Gastroesophageal sphincter (tissue), 4 donors: ENCODE data around the gene MICAL3. TPM values are rescaled to one million over a fixed set of nuclear protein-coding genes. Genes with fewer than 3 reads are reported as not detected.

Experiments
- ATAC-seq: fragments of 150-250 bp; one replicate; pipeline ENCODE4 v1.9.1; 2016; ENCODE audit warnings: mild to moderate bottlenecking, moderate library complexity
- H3K27ac ChIP-seq, 4 donors: fragments of 200-600 bp; sonication (generic) in 3 of 4; 1 replicate in 3 of 4; 2 replicates in 1 of 4; pipeline ENCODE4 v1.5.1; 2016 to 2019
- H3K27me3 ChIP-seq: fragments of 200-600 bp; sonication (generic); one replicate; pipeline ENCODE4 v1.5.1; 2019
- H3K36me3 ChIP-seq, 2 donors: fragments of 200-600 bp; sonication (generic); one replicate each; pipeline ENCODE4 v1.5.1; 2019; ENCODE audit warnings: control low read depth in 1 of 2
- H3K4me1 ChIP-seq, 3 donors: fragments of 200-600 bp; sonication (generic); 1 replicate in 2 of 3; 2 replicates in 1 of 3; pipeline ENCODE4 v1.5.1; 2016 to 2019; ENCODE audit warnings: control low read depth in 2 of 3
- H3K4me3 ChIP-seq, 2 donors: fragments of 200-600 bp; sonication (generic); one replicate each; pipeline ENCODE4 v1.5.1; 2019; ENCODE audit warnings: mild to moderate bottlenecking in 1 of 2, moderate library complexity in 1 of 2
- H3K9me3 ChIP-seq, 3 donors: fragments of 200-600 bp; sonication (generic); one replicate each; pipeline ENCODE4 v1.5.1; 2017 to 2019; ENCODE audit warnings: control low read depth in 2 of 3
- EP300 ChIP-seq: sonication (generic); formaldehyde crosslinking; IDR thresholded peaks from one replicate; pipeline ENCODE4 v1.6.1; 2017; ENCODE audit warnings: antibody characterized with exemption, mild to moderate bottlenecking
- POLR2A ChIP-seq, 2 donors: fragments of 450-650 bp; IDR thresholded peaks; one replicate each; pipeline ENCODE4 v1.6.1; 2017; ENCODE audit warnings: antibody characterized with exemption in 2 of 2, mild to moderate bottlenecking in 2 of 2, moderate library complexity in 1 of 2
- POLR2AphosphoS5 ChIP-seq: sonication (generic); formaldehyde crosslinking; IDR thresholded peaks from one replicate; pipeline ENCODE4 v1.6.1; 2017; ENCODE audit warnings: antibody characterized with exemption
- WGBS, 2 donors: methylation state at CpG; one replicate each; pipeline ENCODE4 v1.1.5; 2018; ENCODE audit warnings: low coverage in 1 of 2; 5-methylcytosine and 5-hydroxymethylcytosine counted together
- total RNA-seq, 4 donors: library from RNA; depleted of rRNA; stranded (reverse); fragments of >200 nt; gene quantifications; one replicate each; pipeline ENCODE4 v1.1.0, GENCODE V29; 2016
- TF ChIP-seq, protein P1 (sequence below), 4 experiments: fragments of 200-600 bp in 2 of 4; fragments of 450-650 bp in 2 of 4; sonication (generic) in 1 of 4; IDR thresholded peaks; one replicate each; pipeline ENCODE4 v1.5.1; 2017 to 2019; ENCODE audit warnings: antibody characterized with exemption in 4 of 4, mild to moderate bottlenecking in 2 of 4, moderate library complexity in 2 of 4

The MICAL3 gene
- total RNA-seq, 4 donors from 2014 or later: 37.3 to 120 (median 51.5) TPM

GRCh38 chr22:17945888-17946648, 78.3 kb downstream of the MICAL3 start:
- Histone ChIP-seq H3K36me3 (no peaks in the 10 kb centered on the region), H3K4me3 (no peak overlapping the region), H3K27me3 (no peaks in the 10 kb centered on the region), H3K27ac (peak overlapping the region; percentile 68 to 84 (median 76)), H3K4me1 (peaks cover 5 to 86% (median 43%) of the 10 kb centered on the region in 3 donors), H3K9me3 (no peaks in the 10 kb centered on the region)
- WGBS, 2 donors: 56 to 71% methylated on average over 2 to 13 of the region's 16 CpGs
- TF ChIP-seq EP300: no peak
- TF ChIP-seq, protein P1, sequence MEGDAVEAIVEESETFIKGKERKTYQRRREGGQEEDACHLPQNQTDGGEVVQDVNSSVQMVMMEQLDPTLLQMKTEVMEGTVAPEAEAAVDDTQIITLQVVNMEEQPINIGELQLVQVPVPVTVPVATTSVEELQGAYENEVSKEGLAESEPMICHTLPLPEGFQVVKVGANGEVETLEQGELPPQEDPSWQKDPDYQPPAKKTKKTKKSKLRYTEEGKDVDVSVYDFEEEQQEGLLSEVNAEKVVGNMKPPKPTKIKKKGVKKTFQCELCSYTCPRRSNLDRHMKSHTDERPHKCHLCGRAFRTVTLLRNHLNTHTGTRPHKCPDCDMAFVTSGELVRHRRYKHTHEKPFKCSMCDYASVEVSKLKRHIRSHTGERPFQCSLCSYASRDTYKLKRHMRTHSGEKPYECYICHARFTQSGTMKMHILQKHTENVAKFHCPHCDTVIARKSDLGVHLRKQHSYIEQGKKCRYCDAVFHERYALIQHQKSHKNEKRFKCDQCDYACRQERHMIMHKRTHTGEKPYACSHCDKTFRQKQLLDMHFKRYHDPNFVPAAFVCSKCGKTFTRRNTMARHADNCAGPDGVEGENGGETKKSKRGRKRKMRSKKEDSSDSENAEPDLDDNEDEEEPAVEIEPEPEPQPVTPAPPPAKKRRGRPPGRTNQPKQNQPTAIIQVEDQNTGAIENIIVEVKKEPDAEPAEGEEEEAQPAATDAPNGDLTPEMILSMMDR (IDR thresholded peaks at IDR 0.05): no peak
- TF ChIP-seq POLR2AphosphoS5: no peak
- no peak for TF ChIP-seq POLR2A (IDR thresholded peaks at IDR 0.05)
- no peak for ATAC-seq

DNA sequence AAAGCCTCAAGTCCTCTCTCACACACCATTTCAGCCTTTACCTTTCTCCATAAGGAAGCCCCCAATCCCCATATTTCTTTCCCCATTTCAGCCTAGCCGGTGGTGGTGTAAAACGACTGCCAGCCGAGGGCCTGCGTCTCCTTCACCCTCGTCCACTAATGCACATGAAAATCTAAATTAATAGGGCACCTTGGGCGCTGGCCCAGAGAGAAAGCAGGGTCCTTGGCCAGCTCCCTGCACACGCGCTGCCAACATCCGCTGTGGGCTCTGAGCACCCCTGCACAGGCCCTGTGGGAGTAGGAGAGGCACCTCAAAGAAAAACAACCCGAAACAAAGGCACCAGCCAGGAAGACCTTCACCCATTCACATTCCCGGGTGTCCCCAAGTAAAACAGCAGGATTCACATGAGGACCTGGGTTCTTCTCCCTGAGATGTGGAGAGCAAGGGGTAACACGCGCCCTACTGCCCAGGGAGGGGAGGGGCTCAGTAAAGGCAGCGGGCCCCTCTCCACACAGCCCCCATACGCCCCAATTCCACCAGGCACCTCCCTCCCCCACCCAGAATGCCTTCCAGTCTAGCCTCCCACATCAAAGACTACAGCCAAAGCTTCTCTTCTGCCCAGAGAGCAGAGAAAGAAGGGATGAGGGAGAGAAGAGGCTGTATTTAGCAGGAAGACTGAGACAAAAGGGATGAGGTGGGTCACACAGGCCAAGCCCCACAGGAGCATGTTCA, 79.0 kb downstream of the MICAL3 start:
- no peaks in the 10 kb centered on the region for H3K27me3 ChIP-seq
- H3K36me3 ChIP-seq: no peaks in the 10 kb centered on the region
- TF ChIP-seq POLR2AphosphoS5: no peak
- no peak for TF ChIP-seq EP300
- no peak for TF ChIP-seq POLR2A (IDR thresholded peaks at IDR 0.05)
- TF ChIP-seq, protein P1 (IDR thresholded peaks at IDR 0.05): no peak
- H3K4me1 ChIP-seq: peaks cover 5 to 82% (median 39%) of the 10 kb centered on the region in 3 donors
- H3K9me3 ChIP-seq: no peaks in the 10 kb centered on the region
- no peak overlapping the region for H3K4me3 ChIP-seq
- peak overlapping the region; percentile 68 to 84 (median 76) for H3K27ac ChIP-seq
- 83% methylated on average over 4 of the region's 15 CpGs; no CpG with 5 or more reads in 1 of the 2 donors for WGBS, 2 donors
- ATAC-seq: no peak

- no peak for TF ChIP-seq POLR2A (IDR thresholded peaks at IDR 0.05)
- peak; percentile 20 for TF ChIP-seq POLR2AphosphoS5
- H3K27me3 ChIP-seq: no peaks in the 10 kb centered on the region
- H3K4me3 ChIP-seq: no peak overlapping the region
- H3K36me3 ChIP-seq: no peaks in the 10 kb centered on the region
- peak overlapping the region; percentile 68 to 84 (median 76) for H3K27ac ChIP-seq
- H3K9me3 ChIP-seq: no peaks in the 10 kb centered on the region
- ATAC-seq: peak; percentile 50
- WGBS, 2 donors: 29 to 55% methylated on average over 7 to 9 of the region's 9 CpGs
- peaks cover 5 to 81% (median 39%) of the 10 kb centered on the region in 3 donors for H3K4me1 ChIP-seq
These were observed 80.1 kb downstream of the MICAL3 start for GRCh38 chr22:17944256-17944655.

DNA sequence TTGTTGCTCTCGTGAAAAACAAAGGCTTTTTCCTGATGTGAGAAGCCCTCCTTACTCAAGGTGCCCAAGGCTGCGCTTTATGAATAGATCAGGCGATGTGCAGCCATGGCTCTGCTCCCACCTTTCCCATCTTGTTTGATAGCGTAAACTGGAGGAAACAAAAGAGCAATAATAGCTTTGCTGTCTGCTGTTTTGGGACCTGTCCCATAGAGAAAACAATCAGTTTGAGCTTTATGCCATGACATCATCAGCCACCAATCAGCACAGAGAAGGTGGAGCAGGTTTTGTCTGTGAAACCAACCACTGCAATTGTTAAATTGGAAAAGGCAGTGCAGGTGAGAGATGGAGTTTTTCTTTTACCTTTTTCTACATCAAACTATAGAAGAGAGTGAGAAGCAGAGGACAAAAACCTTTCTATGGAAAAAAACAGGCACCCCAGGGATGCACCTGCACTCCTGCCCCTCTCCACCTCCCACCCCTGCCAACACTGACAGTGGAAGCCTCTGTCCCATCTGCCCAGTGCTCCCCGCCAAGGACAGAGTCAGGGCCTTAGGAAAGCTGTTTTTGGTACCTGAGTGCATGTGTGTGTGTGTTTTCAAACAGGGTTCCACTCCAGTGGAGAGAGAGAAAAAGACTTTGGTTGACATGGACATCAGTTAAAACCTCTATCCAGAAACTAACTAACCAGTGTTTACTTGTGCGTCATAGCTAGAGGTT, 80.7 kb downstream of the MICAL3 start:
- Histone ChIP-seq H3K9me3 (no peaks in the 10 kb centered on the region), H3K36me3 (no peaks in the 10 kb centered on the region), H3K4me1 (peaks cover 5 to 87% (median 40%) of the 10 kb centered on the region in 3 donors), H3K27me3 (no peaks in the 10 kb centered on the region), H3K27ac (peak overlapping the region; percentile 68 to 84 (median 76)), H3K4me3 (no peak overlapping the region)
- TF ChIP-seq, protein P1 (IDR thresholded peaks at IDR 0.05): no peak
- TF ChIP-seq EP300 (no peak), POLR2A (IDR thresholded peaks at IDR 0.05) (no peak), POLR2AphosphoS5 (no peak)
- WGBS, 2 donors: 61 to 82% methylated on average over 3 to 5 of the region's 6 CpGs
- ATAC-seq: no peak

DNA sequence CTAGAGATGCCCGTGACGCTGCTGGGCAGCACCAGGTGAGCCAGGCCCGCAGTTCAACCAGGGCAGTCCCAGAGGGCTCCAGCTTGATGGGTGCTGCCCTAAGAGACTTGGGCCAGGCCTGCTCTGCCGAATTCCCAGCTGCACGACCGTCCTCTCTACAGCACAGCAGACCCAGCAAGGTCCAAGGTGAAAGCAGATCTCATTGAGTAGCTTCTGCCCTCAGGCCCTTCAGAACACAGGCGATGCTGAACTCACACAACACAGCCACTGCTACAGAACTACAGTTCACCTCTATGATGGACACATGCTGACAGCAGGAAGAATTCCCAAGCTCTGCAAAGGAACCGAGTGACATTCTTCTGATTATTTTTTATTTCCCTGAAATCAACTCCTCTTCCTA, 81.6 kb downstream of the MICAL3 start:
- H3K4me1 ChIP-seq: peaks cover 5 to 92% (median 43%) of the 10 kb centered on the region in 3 donors
- no peaks in the 10 kb centered on the region for H3K36me3 ChIP-seq
- no peaks in the 10 kb centered on the region for H3K9me3 ChIP-seq
- TF ChIP-seq POLR2A (IDR thresholded peaks at IDR 0.05) (no peak), EP300 (no peak), POLR2AphosphoS5 (no peak)
- TF ChIP-seq, protein P1 (IDR thresholded peaks at IDR 0.05): no peak
- H3K27me3 ChIP-seq: no peaks in the 10 kb centered on the region
- peak overlapping the region in 3 of 4 donors; percentile 36 to 78 (median 74) for H3K27ac ChIP-seq
- no peak overlapping the region for H3K4me3 ChIP-seq
- no peak for ATAC-seq
- WGBS, 2 donors: 72 to 77% methylated on average over 2 to 4 of the region's 8 CpGs
